NCI-H345 treated with DMSO at 0.1 percent for 48 hours (cell line): Measurements from ENCODE around the gene CRX.
"Not testable (repeated sequence)": the region's sequence is repeated elsewhere in the genome, so short reads cannot be mapped to it uniquely, and the experiment has no call there.

Experiments
- DNase-seq: peaks from one replicate; lab custom pipeline; 2025; ENCODE audit not compliant: unreplicated experiment; lab: John Stamatoyannopoulos, UW

CRX gene

DNA sequence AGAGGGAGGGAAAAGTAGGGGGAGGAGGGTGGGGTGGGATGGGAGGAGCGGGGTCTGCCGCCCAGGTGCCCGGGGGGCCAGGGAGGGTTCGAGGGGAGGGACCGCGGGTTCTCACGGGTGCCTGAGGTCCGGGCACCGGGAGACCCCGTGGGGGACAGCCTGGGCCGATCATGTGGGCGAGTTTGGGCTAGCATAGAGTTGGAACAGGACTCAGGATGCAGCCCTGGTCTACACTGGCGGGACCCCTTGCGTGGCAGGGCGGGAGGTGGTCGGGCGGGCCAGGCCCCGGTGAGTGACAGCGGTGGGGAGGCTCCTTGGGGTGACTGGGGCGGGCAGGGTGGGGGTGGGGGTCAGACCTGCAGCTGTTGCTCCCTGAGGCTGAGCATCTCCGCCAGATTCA, 18.6 kb upstream of the CRX start:
- not testable (repeated sequence) for DNase-seq

DNA sequence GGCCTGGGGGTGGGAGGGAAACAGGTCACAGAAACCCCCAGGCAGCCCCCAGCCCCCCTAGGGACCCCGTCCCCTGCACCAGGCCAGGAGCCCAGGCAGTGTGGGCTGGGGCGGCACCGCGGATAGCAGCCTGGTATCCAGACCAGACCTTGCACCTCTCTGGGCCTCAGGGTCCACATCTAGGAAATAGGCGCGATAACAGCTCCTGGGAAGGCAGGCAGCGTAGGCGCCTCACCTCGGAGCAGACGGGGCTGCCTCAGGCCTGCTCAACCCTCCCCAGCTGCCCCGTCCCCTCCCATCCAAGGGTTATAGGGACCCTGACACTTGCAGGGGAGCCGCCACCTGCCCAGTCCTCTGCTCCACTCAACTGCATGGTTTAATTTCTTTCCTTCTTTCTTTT, 18.1 kb upstream of the CRX start:
- DNase-seq, result not testable (repeated sequence)

DNA sequence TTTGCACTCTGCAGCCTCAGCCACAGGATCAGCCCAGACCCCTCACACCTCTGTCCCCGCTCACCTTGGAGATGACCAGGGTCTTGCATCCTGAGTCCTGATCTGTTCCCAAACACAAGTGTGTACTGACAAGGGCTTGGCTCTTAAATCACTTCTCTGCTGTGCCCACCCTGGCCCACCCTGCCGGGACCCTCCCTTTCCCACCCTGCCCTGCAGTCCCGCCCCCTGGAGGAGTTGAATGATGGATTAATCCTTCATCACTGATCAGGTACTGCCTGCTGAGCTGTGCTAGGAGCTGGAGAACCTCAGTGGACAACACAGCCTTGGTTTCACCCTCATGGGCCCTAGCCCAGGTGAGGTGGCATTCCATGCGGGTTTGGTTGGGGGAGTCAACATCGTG, 17.3 kb upstream of the CRX start, which contains the start of gene TPRX1:
Gene TPRX1 (minus strand): TSS at position 101 of the 400 bp plus-strand sequence. CDS start 12 bp downstream, at position 89.
- not testable (repeated sequence) for DNase-seq

DNA sequence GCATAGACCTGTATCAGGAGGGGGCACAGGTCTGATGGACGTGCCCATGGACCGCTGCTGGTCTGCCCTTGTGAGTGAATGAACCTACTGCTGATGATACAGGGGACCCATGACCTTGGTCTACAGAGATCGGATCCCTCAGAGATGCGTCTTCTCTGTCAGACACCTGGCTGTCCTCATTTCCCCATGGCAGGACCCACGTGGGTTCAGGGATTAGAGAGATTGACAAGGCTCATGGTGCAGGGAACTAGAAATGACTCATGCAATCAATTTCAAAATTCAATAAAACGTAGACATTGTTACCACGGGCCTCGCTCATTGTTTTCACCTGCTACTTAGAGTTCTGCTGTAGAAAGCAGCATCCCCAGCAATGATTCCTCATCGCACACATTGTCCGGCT, 16.4 kb upstream of the CRX start:
- no peak for DNase-seq

DNA sequence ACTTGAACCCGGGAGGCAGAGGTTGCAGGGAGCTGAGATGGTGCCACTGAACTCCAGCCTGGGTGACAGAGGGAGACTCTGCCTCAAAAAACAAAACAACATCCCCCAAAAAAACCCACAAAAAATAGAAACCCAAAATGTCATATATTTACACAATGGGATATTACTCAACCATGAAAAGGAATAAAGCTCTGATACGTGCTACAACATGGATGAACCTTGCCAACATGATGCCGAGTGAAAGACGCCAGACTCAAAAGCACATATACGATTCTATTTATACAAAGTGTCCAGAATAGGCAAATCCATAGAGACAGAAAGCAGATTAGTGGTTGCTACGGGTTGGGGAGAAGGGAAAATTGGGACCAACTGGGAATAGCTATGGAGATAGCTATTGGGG, 15.3 kb upstream of the CRX start:
- DNase-seq, result no peak

DNA sequence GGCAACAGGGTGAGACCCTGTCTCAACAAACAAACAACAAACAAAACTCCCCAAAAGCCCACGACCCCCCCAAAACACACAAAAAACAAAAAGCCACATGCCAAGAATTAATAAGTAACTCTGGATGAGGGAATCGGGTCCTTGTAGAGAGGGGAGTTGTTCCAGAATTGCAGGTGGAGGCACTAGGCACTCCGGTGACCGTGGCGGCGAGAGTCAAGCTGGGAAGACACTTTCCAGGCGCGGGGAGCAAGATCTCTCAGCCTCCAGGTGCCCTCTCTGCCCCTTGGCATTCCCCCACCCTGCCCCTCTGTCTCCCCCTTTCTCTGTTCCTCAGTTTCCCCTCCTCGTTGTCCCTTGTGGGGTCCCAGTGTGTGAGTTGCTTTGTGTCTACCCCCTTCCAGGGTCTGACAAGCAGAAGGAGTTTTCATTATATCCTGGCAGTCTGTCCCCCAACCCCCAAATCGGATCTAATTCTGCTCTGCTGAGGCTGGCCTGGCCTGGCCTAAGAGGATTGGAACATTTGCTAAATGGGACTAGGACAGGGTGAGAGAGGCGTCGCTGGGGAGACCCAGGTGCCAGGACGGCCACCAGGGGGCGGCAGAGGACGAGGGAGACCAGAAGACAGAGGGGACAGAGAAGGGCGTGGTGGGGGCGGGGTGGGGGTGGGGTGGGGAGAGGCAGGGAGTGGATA, 8.3 kb upstream of the CRX start:
- DNase-seq, result no peak

DNA sequence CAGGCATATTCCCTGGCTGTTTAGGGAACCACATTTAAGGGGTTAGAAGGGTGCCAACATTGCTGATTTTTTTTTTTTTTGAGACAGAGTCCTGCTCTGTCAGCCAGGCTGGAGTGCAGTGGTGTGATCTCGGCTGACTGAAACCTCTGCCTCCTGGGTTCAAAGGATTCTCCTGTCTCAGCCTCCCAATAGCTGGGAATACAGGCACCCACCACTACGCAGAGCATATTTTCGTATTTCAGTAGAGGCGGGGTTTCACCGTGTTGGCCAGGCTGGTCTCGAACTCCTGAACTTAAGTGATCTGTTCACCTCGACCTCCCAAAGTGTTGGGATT, 7.8 kb upstream of the CRX start:
- DNase-seq, result no peak

DNA sequence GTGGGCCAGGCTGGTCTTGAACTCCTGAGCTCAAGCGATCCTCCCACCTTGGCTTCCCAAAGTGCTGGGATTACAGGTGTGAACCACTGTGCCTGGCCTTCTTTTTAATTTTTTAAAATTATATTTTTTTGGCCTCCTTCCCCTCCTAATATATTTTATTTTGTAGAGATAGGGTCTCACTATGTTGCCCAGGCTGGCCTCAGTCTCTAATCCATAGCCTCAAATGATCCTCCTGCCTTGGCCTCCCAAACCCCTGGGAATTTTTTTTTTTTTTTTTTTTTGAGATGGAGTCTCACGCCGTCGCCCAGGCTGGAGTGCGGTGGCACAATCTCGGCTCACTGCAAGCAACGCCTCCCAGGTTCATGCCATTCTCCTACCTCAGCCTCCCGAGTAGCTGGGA, 5.5 kb upstream of the CRX start:
- not testable (repeated sequence) for DNase-seq

DNA sequence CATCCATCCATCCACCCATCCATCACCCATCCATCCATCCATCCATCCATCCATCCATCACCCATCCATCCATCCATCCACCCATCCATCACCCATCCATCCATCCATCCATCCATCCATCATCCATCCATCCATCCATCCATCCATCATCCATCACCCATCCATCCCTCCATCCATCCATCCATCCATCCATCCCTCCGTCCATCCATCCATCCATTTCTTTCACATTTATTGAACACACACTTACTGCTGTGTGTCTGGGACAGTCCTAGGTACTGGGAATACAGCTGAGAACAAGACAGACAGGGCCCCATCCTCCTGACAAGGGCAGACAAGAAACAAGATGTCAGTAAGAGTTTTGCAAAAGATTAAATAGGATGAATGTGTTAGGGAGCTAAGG, 3.5 kb upstream of the CRX start:
- DNase-seq, result not testable (repeated sequence)

DNA sequence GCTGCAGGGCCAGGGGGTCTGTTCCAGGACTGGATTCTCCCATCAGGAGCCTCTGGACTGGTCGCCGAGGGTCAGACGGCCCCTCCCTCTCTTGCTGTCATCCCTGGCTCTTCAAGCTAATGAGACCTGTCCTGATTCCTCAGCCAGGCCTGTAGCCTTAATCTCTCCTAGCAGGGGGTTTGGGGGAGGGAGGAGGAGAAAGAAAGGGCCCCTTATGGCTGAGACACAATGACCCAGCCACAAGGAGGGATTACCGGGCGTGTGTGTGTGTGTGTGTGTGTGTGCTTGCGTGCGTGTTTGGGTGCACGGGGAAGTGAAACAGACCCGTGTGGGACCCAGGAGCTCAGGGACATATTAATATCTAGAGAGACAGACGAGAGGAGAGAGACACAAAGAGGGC, 1.9 kb upstream of the CRX start:
- DNase-seq, result no peak

DNA sequence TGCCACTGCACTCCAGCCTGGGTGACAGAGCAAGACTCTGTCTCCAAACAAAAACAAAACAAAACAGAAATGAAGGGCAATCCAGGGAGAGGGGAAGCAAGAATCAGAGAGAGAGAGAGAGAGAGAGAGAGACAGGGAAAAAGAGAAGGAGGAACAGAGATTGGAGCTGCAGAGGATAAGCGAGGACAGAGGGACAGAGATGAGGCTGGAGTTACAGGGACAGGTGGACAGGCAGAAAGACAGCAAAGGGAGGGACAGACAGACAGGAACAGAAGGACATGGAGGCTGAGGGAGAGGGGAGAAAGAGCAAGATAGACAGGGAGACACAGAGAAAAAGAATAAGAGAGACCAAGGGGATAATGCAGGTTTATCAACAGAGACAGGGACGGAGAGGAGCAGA, 1.3 kb upstream of the CRX start:
- DNase-seq, result no peak

DNA sequence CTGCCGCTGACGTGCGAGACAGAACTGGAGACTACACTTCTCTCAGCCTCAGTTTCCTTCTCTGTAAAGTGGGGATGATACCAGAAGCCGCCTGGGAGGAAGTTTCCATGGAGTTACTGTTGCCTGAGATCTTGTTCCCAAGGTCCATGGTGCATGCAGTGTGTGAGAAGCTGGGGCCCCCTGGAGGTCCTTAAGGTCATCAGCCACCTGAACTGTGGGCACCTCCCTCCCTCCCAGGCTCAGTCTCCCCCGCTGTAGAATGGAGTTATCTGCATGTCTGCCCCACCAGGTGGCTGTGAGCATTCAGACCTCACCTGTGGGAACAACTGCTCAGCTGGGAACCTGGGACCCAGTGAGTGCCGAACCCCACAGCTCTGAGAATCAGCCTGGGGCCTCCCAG, 2.7 kb downstream of the CRX start:
- no peak for DNase-seq

DNA sequence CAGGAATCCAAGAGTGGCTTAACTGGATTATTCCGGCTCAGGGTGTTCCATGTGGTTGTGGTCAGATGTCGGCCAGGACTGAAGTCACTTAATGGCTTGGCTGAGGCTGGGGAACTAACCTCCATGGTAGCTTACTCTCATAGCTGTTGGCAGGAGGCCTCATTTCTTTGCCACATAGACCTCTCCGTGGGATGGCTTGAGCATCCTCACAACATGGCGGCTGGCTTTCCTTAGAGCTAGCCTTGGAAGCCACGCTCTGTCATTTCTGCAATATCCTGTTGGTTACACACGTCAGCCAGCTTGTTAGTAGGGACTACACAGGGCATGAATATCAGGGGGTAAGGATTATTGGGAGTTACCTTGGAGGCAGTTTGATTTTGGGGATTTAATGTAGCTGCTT, 5.1 kb downstream of the CRX start:
- DNase-seq, result no peak

DNA sequence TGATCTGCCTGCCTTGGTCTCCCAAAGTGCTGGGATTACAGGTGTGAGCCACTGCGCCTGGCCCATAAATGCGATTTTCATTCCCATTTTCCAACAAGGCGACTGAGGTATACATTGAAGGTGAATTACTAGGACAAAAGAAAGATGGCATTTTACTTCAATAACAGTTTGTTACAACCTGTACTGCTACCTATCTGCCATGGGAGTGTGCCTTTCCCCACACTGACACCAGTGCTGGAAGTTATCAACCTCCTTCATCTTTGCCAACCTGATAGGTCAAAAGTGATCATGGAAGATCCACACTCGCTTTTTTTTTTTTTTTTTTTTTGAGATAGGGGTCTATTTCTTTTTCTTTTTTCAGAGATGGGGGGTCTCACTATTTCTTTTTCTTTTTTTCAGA, 11.0 kb downstream of the CRX start:
- DNase-seq, result no peak

DNA sequence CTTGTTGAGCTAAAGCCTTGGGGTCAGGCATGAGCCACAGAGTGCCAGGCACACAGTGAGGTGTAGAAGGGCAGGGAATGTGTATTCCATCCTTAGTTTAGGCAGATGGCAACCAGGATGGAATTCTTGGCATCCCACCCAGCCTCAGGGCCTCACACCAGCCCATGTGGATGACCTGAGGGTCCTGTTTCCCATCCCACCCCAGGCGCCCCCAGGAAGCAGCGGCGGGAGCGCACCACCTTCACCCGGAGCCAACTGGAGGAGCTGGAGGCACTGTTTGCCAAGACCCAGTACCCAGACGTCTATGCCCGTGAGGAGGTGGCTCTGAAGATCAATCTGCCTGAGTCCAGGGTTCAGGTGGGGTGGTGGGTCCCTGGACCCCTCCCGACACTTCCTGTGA, 14.3 kb downstream of the CRX start:
- DNase-seq, result no peak

DNA sequence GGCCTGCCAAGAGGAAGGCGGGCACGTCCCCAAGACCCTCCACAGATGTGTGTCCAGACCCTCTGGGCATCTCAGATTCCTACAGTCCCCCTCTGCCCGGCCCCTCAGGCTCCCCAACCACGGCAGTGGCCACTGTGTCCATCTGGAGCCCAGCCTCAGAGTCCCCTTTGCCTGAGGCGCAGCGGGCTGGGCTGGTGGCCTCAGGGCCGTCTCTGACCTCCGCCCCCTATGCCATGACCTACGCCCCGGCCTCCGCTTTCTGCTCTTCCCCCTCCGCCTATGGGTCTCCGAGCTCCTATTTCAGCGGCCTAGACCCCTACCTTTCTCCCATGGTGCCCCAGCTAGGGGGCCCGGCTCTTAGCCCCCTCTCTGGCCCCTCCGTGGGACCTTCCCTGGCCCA, 17.7 kb downstream of the CRX start:
- DNase-seq, result no peak

DNA sequence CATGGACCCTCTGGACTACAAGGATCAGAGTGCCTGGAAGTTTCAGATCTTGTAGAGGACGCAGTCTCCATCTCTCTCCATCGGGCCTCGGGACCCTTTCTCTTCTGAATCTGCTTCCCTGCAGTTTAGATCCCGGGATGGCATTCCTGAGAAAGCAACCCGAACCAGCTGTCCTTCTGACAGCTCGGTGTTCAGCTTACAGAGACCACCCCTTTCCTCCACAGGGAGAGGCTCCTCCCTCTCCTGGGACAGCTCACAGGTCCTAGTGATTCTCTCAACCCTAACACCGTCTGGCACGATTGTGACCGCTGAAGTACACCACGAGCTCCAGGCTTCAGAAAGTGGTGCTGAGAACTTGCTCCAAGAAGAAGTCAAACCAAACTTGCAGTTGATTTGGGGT, 18.2 kb downstream of the CRX start:
- no peak for DNase-seq

DNA sequence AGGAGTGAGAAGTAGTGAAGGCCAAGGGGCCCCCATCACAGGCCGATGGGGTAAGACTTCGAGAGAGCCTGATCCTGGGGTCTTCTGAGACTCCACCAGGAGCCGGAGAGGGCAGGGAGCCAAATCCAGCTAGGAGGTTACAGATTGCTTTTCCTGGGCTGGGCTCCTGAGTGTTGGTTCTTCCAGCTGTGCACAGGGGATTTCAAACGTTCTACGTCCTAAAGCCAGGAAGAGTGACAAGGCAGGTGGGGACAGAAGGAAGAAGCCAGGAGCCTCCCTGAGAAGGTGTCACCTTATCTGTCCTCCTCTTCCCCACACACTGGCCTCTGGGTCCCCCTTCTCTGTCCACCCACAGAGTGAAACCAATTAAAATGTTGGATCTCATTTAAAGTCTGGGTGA, 21.2 kb downstream of the CRX start:
- DNase-seq, result no peak

DNA sequence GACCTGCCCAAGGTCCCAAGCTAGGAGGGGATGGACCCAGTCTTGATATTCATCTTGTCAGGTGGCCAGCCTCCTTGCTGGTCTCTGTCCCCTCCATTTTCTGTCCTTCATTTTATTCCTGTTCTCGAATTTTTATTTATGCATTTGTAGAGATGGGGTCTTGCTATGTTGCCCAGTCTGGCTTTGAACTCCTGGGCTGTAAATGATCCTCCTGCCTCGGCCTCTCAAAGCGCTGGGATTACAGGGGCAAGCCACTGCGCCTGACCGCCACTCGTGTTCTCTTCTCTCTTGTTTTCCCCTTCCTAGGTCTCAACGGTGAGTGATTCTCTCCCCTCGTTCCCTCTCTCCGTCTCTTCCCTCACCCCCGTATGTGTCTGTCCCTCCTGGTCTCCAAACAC, 26.7 kb downstream of the CRX start:
- no peak for DNase-seq

DNA sequence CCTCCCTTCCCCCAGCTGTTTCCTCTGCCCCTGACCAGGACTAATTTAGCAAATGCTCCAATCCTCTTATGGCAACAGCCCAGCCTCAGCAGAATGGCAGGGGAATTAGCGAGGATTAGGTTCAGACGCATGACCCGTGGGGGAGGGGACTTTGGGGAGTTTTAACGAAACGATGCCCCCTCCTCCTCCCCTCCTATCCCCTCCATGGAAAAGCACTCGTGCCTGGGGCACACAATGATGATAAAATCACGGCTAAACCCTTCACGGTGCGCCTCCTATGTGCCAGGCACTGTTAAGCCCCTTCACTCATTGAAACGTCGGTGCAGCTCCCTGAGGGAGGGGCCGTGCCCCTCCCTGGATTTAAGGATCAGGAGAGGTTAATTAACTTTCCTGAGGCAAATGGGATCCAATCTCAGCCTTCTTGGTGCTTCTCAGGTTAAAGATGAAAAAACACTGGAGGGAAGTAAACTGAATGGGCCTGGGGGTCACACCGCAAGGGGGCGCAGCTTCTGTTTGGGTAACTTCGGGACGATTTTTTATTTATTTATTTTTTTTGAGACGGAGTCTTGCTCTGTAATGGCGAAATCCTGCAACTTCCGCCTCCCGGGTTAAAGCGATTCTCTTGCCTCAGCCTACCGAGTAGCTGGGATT, 27.2 kb downstream of the CRX start:
- no peak for DNase-seq

DNA sequence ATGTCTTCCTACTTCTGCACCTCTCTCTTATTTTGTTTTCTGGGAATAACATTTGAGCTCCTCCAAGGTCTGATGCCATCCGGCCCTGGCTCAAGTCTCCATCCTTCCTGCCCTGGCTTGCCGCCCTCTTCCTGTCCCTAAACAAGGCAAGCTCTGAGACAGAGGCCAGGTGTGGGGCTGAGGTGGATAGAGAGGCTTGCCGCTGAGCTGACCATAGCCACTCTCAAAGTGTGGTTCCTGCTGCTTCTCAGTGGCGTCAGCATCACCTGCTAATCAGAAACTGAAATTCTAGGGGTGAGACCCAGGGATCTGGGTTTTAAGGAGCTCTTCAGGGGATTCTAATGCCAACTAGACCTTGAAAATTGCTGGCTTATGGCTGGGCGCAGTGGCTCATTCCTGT, 31.3 kb downstream of the CRX start:
- DNase-seq, result no peak

DNA sequence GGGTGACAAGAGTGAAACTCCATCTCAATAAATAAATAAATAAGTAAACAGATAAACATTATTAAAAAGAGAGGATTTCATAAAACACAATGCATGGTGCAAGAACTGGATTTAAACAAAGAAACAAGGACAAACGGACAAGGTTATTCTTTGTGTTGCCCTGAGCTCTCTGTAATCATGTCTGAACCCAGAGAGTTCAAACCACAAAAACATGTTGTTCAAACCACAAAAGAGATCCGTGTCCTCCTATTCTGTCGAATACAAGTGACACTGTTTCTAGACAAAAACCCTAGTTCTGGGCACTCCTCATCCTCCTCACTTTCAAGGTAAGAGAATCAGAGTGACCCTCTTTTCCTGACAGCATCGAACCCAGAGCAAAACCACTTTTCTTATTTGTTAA, 32.7 kb downstream of the CRX start:
- DNase-seq, result no peak

DNA sequence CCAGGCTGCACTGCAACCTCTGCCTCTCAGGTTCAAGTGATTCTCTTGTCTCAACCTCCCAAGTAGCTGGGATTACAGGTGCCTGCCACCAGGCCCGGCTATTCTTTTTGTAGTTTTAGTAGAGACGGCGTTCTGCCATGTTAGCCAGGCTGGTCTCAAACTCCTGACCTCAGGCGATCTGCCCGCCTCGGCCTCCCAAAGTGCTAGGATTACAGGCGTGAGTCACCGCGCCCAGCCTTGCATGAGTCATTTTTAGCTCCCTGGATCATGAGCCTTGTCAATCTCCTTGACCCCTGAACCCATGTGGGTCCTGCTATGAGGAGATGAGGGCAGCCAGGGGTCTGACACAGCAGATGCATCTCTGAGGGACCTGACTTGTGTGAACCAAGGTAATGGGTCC, 36.5 kb downstream of the CRX start:
- not testable (repeated sequence) for DNase-seq
